ENCODE data around the gene CNPY4. TPM values are rescaled to one million over a fixed set of nuclear protein-coding genes. Genes with fewer than 3 reads are reported as not detected.

CNPY4 gene
- total and polyA plus RNA-seq, 10 of the 15 experiments (the other 5 are each of a cell fraction or from before 2014, with no cell fraction given) = 2.5 to 9.2 (median 6.8) TPM

DNA sequence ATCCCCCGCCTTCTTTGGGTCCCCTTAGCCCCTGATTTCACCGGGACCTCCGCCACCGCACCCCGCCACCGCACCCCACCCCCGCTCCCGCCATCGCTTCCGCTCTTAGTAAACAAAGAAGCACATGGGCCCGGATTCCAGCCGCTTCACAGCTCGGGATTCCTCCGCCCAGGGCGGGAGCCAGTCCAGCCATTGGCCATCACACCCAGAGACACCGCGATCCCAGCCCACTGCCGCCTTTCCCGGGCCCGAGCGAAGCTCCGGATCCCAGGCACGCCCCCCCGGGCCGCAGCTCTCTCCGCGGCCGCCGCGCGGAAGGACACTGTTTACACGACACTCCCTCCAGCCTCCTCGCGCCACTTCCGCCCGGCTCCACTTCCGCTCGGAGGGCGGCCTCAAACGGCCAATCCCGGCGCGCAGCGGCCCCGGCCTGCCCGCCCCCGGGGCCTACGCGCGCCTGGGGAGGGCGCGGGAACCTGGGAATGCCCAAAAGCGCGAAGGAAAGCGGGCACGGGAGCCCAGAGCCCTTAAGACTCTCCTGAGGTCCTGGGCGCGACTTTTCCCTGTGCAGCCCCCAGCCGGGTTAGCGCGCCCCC is 18.9 kb upstream of the CNPY4 start (continued):
- TF ChIP-seq SPI1 (IDR thresholded peaks at IDR 0.05; ENCODE audit: borderline replicate concordance, insufficient read depth, low read depth, low read length) (peak; percentile 81; the same call in 1 of the 2 replicates), SMARCA5 (IDR thresholded peaks at IDR 0.05) (no peak), SMAD5 (IDR thresholded peaks at IDR 0.05; ENCODE audit: low read depth) (no peak), YBX1 (IDR thresholded peaks at IDR 0.05) (no peak), TCF12 (IDR thresholded peaks at IDR 0.05; ENCODE audit: low read depth, low read length) (peak; percentile 19; the same call in 1 of the 2 replicates), CHD2 (IDR thresholded peaks at IDR 0.05; ENCODE audit: borderline replicate concordance, low read depth, low read length) (peak; percentile 96), NFYA (IDR thresholded peaks at IDR 0.05; ENCODE audit: borderline replicate concordance, low read depth, low read length) (no peak), SMC3 (IDR thresholded peaks at IDR 0.05; ENCODE audit: borderline replicate concordance, low read length) (no peak), HCFC1 (IDR thresholded peaks at IDR 0.05; ENCODE audit: low read length) (peak; percentile 60; the same call in 1 of the 2 replicates), SUPT20H (IDR thresholded peaks at IDR 0.05; ENCODE audit: borderline replicate concordance, control insufficient read depth, low read depth, low read length) (no peak), ZNF207 (IDR thresholded peaks at IDR 0.05; ENCODE audit: borderline replicate concordance) (peak; percentile 87; the same call in 1 of the 2 replicates), CBFB (IDR thresholded peaks at IDR 0.05; ENCODE audit: low read depth) (0 out of 2 replicates have a peak, but pooled peaks have one; percentile 32), PAX8 (IDR thresholded peaks at IDR 0.05) (no peak), RAD21 (IDR thresholded peaks at IDR 0.05; ENCODE audit: insufficient read depth, low read depth, low read length) (no peak), POLR2AphosphoS2 (IDR thresholded peaks at IDR 0.05; ENCODE audit: low read depth, low read length) (no peak; the same call in 1 of the 2 replicates)
- TF ChIP-seq, protein P1, sequence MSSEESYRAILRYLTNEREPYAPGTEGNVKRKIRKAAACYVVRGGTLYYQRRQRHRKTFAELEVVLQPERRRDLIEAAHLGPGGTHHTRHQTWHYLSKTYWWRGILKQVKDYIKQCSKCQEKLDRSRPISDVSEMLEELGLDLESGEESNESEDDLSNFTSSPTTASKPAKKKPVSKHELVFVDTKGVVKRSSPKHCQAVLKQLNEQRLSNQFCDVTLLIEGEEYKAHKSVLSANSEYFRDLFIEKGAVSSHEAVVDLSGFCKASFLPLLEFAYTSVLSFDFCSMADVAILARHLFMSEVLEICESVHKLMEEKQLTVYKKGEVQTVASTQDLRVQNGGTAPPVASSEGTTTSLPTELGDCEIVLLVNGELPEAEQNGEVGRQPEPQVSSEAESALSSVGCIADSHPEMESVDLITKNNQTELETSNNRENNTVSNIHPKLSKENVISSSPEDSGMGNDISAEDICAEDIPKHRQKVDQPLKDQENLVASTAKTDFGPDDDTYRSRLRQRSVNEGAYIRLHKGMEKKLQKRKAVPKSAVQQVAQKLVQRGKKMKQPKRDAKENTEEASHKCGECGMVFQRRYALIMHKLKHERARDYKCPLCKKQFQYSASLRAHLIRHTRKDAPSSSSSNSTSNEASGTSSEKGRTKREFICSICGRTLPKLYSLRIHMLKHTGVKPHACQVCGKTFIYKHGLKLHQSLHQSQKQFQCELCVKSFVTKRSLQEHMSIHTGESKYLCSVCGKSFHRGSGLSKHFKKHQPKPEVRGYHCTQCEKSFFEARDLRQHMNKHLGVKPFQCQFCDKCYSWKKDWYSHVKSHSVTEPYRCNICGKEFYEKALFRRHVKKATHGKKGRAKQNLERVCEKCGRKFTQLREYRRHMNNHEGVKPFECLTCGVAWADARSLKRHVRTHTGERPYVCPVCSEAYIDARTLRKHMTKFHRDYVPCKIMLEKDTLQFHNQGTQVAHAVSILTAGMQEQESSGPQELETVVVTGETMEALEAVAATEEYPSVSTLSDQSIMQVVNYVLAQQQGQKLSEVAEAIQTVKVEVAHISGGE (CRISPR knock-in tag; IDR thresholded peaks at IDR 0.05) = peak; percentile 45
- TF ChIP-seq, protein P2, sequence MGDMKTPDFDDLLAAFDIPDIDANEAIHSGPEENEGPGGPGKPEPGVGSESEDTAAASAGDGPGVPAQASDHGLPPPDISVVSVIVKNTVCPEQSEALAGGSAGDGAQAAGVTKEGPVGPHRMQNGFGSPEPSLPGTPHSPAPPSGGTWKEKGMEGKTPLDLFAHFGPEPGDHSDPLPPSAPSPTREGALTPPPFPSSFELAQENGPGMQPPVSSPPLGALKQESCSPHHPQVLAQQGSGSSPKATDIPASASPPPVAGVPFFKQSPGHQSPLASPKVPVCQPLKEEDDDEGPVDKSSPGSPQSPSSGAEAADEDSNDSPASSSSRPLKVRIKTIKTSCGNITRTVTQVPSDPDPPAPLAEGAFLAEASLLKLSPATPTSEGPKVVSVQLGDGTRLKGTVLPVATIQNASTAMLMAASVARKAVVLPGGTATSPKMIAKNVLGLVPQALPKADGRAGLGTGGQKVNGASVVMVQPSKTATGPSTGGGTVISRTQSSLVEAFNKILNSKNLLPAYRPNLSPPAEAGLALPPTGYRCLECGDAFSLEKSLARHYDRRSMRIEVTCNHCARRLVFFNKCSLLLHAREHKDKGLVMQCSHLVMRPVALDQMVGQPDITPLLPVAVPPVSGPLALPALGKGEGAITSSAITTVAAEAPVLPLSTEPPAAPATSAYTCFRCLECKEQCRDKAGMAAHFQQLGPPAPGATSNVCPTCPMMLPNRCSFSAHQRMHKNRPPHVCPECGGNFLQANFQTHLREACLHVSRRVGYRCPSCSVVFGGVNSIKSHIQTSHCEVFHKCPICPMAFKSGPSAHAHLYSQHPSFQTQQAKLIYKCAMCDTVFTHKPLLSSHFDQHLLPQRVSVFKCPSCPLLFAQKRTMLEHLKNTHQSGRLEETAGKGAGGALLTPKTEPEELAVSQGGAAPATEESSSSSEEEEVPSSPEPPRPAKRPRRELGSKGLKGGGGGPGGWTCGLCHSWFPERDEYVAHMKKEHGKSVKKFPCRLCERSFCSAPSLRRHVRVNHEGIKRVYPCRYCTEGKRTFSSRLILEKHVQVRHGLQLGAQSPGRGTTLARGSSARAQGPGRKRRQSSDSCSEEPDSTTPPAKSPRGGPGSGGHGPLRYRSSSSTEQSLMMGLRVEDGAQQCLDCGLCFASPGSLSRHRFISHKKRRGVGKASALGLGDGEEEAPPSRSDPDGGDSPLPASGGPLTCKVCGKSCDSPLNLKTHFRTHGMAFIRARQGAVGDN (IDR thresholded peaks at IDR 0.05) = no peak
- TF ChIP-seq, protein P3, sequence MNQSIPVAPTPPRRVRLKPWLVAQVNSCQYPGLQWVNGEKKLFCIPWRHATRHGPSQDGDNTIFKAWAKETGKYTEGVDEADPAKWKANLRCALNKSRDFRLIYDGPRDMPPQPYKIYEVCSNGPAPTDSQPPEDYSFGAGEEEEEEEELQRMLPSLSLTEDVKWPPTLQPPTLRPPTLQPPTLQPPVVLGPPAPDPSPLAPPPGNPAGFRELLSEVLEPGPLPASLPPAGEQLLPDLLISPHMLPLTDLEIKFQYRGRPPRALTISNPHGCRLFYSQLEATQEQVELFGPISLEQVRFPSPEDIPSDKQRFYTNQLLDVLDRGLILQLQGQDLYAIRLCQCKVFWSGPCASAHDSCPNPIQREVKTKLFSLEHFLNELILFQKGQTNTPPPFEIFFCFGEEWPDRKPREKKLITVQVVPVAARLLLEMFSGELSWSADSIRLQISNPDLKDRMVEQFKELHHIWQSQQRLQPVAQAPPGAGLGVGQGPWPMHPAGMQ (IDR thresholded peaks at IDR 0.05; ENCODE audit: borderline replicate concordance) = no peak
- TF ChIP-seq, protein P4, sequence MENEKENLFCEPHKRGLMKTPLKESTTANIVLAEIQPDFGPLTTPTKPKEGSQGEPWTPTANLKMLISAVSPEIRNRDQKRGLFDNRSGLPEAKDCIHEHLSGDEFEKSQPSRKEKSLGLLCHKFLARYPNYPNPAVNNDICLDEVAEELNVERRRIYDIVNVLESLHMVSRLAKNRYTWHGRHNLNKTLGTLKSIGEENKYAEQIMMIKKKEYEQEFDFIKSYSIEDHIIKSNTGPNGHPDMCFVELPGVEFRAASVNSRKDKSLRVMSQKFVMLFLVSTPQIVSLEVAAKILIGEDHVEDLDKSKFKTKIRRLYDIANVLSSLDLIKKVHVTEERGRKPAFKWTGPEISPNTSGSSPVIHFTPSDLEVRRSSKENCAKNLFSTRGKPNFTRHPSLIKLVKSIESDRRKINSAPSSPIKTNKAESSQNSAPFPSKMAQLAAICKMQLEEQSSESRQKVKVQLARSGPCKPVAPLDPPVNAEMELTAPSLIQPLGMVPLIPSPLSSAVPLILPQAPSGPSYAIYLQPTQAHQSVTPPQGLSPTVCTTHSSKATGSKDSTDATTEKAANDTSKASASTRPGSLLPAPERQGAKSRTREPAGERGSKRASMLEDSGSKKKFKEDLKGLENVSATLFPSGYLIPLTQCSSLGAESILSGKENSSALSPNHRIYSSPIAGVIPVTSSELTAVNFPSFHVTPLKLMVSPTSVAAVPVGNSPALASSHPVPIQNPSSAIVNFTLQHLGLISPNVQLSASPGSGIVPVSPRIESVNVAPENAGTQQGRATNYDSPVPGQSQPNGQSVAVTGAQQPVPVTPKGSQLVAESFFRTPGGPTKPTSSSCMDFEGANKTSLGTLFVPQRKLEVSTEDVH (IDR thresholded peaks at IDR 0.05; ENCODE audit: low read depth, partially characterized antibody) = peak; percentile 94

Data from GM12878 (cell line).